ENCODE data around the gene CCDC14.
"Not testable (repeated sequence)": the region's sequence is repeated elsewhere in the genome, so short reads cannot be mapped to it uniquely, and the experiment has no call there.

- TF ChIP-seq CTCF (conservative IDR thresholded peaks at IDR 0.05; ENCODE audit: low read depth in 2 of 2); EZH2phosphoT487 (IDR thresholded peaks at IDR 0.05; ENCODE audit: unreplicated experiment); ETS1 (IDR thresholded peaks at IDR 0.05); EZH2 (IDR thresholded peaks at IDR 0.05; ENCODE audit: low read depth, unreplicated experiment); POLR2AphosphoS5 (IDR thresholded peaks at IDR 0.05; ENCODE audit: low read depth); CREB1 (CRISPR knock-in tag; IDR thresholded peaks at IDR 0.05; ENCODE audit: low read depth); NANOG (IDR thresholded peaks at IDR 0.05; ENCODE audit: borderline replicate concordance); JUNB (IDR thresholded peaks at IDR 0.05; ENCODE audit: unreplicated experiment): not testable (repeated sequence)
- TF ChIP-seq, protein P1, sequence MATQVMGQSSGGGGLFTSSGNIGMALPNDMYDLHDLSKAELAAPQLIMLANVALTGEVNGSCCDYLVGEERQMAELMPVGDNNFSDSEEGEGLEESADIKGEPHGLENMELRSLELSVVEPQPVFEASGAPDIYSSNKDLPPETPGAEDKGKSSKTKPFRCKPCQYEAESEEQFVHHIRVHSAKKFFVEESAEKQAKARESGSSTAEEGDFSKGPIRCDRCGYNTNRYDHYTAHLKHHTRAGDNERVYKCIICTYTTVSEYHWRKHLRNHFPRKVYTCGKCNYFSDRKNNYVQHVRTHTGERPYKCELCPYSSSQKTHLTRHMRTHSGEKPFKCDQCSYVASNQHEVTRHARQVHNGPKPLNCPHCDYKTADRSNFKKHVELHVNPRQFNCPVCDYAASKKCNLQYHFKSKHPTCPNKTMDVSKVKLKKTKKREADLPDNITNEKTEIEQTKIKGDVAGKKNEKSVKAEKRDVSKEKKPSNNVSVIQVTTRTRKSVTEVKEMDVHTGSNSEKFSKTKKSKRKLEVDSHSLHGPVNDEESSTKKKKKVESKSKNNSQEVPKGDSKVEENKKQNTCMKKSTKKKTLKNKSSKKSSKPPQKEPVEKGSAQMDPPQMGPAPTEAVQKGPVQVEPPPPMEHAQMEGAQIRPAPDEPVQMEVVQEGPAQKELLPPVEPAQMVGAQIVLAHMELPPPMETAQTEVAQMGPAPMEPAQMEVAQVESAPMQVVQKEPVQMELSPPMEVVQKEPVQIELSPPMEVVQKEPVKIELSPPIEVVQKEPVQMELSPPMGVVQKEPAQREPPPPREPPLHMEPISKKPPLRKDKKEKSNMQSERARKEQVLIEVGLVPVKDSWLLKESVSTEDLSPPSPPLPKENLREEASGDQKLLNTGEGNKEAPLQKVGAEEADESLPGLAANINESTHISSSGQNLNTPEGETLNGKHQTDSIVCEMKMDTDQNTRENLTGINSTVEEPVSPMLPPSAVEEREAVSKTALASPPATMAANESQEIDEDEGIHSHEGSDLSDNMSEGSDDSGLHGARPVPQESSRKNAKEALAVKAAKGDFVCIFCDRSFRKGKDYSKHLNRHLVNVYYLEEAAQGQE (IDR thresholded peaks at IDR 0.05; ENCODE audit: unreplicated experiment): not testable (repeated sequence)
Observed at GRCh38 chr3:123975030-123975429, 14.0 kb upstream of the CCDC14 start.
